Activated CD8-positive, alpha-beta memory T cell treated with anti-CD3 and anti-CD28 coated beads for 1 hour (primary cell): Measurements from ENCODE around the gene TRPM2.
"Not testable (repeated sequence)": the region's sequence is repeated elsewhere in the genome, so short reads cannot be mapped to it uniquely, and the experiment has no call there.

Experiments used
- DNase-seq, 2 donors: peaks; one replicate each; pipeline ENCODE4 v3.0.0-alpha.2; 2020; ENCODE audit warnings: low read depth in 1 of 2; ENCODE audit errors: extremely low read depth in 1 of 2

Gene TRPM2

DNA sequence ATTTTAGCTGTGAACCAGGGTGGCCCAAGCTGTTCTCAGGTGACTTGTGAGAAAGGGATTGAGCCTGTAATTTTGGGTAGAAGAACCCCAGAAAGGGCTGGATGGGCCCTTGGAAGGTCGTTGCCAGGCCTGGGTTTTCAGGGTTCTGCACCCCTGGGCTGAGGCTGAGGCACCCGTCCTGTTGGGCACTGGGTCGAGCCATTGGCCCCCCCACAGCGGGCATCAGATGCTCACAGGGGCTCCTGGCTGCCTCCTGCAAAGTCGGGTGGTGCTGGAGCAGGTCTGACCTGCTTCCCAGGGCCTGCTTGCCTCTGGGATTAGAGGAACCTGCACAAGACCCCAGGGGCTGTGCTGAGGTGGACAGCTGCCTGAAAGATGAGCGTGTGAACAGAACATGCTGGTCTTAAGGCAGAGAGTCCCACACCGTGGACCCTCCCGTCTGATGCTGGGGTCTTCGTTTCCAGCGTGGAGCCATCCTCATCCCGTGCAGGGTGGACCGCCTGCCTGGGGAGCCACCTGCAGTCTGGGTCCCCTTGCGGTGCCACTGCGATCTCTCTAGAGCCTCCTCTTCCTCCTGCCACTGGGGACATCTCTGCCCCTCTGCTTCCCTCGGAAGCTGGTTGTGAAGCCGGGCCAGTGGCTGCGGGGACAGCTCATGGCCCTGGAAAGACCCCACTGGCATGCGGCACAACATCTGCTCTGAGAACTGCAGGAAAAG, 1.7 kb upstream of the TRPM2 start:
- no peak for DNase-seq

DNA sequence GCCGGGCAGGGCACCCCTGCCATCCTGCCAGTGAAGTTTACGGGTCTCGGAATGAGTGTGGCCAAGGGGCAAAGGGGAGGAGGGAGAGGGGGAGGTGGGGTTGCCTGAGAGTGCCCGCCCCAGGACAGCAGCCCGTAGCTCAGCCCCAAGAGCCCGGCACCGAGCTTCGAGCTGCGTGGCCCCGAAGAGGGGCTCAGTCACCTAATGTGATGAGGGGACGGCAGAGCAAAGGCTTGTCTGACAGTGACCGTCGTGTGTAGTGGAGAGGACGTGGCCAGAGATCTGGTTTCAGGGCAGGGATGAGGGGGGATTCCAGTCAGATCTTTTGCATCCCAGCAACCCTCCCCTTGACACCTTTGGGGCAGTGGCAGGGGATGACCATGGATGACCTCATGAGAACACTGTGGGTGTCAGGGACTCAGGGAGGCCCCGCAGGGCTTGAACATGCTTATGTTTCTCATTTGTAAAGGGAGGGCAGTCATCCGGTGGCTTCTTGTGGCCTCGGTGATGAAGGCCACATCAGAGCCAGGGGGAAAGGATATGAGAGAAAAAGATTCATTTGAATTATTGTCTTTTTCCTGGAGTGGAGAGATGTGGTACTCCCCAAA, 1.1 kb upstream of the TRPM2 start:
- no peak for DNase-seq

DNA sequence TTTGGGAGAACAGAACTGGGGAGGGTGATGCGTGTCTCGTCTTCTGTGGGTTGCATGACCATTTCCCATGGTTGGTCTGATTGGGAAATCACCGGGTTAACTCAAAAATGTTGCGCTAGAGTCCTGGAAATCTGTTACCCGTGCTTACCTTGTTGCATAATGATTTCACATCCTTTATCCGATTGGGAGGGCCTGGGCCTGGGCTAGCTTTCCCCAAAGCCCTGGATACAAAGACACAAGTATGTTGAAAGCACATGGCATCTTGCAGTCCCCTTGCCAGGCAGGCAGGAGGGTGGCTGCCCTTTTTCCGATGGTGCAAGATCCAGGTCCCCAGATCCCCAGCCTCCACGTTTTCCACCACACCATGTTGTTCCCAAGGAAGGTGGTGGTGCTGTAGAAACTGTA, 582 bp downstream of the TRPM2 start:
- DNase-seq: no peak

DNA sequence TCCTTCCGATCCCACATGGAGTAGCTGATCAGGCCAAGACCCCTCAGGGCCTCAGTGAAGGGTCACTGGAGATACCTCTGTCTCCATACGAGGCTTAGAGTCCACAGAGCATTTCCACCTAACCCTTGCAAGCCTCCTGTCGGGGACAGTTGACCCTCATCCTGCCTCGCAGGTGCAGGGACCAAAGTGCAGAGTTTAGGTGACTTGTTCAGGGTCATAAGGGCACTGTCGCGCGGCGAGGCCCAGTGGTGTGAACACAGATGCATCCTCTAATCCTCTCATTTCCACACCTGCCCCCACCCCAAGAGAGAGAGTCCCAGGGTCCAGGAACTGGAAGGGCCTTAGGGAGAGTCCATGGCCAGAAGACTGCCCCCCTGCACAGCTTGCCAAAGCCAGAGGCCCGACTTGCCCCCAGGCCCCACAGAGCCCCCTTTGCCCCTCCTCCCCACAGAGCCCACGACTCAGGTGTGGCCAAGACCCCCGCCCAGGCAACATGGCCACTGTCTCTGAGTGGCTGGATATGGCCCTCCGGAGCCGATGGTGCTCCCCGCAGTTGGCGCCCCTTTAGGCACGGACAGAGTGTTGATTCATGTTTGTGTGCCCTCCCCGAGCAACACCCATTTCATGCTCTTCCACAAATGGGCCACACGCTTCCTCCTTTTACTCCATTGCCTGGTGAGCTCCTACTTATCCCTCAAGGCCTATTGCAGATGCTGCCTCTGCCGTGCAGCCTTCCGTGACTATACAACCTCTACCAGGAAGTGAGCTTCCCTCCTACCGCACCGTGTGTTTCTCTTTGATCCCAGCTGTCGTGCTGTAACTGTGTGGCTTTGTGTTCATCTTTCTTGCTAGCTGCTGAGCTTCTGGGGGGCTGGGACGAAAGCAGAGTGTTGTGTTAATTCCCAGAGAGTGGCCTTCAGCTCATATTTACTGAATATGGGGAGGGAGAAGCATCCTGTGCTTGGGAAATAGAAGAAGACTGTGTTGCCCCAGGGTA, 1.7 kb downstream of the TRPM2 start:
- DNase-seq: no peak

DNA sequence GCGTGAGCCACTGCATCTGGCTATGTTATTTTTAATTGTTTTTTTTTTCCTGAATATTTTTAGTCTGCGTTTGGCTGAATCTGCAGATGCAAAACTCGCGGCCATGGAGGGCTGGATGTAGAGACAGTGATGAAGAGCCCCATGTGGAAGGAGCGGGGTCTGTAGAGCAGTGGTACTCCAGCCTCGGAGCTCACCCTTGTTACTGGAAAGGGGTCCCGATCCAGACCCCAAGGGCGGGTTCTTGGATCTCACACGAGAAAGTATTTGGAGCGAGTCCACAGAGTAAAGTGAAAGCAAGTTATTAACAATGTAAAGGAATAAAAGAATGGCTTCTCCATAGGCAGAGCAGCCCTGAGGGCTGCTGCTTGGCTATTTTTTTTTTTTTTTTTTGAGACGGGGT, 2.7 kb downstream of the TRPM2 start:
- no peak for DNase-seq

DNA sequence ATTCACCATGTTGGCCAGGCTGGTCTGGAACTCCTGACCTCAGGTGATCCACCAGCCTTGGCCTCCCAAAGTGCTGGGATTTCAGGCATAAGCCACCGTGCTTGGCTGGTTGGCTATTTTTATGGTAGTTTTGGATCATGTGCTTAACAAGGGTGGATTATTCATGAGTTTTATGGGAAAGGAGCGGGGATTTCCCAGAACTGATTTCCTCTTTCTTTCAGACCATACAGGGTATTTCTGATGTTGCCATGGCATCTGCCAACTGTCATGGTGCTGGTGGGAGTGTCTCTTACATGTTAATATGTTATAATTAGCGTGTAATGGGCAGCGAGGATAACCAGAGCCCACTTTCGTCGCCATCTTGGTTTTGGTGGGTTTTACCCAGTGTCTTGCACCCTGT, 3.2 kb downstream of the TRPM2 start:
- no peak for DNase-seq

DNA sequence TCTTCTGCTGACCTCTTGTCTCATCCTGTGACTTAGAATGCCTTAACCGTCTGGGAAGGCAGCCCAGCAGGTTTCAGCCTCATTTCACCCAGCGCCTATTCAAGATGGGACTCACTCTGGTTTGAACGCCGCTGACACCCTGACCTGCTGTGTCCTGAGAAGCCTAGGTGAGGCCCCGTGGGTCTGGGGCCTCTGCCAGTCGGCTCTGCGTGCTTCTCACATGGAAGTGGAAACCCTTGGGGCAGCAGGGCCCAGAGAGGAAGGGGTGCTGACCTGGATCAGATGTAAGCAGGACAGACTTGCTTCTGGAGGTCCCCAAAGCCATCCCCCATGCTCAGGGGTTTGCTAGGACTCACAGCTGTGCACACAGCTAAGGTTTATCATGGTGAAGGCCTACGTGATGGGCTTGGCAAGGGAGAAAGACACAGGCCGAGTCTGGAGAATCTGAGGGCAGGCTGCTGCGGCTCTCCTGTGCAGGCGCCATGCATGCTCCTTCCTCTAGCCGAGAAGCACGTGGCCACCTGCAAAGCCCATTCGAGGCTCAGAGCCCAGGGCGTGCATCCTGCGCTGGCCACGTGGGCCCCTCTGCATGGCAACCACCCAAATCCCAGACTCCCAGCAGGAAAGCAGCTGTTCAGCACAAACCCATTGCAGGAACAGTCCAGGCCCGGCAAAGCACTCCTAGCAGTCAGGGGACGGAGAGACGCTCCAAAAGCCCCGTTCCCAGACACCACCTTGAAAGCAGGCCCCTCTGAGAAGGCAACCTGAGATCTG, 3.8 kb downstream of the TRPM2 start:
- no peak for DNase-seq

DNA sequence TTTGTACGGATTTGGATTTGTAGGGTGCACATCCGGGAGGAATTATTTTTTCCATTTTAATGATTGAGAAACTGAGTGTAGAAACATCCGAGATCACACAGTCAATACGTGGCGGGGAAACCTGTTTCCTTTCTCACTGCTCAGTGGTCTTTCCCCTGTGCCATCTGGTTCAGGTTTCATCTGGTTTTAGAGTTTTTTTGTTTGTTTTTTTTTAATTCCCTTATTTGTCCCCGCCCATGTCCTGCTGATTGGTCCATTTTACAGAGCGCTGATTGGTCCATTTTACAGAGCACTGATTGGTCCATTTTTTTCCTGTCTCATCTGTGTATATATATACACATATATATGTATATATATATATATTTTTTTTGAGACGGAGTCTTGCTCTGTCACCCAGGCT, 6.0 kb downstream of the TRPM2 start:
- no peak for DNase-seq

DNA sequence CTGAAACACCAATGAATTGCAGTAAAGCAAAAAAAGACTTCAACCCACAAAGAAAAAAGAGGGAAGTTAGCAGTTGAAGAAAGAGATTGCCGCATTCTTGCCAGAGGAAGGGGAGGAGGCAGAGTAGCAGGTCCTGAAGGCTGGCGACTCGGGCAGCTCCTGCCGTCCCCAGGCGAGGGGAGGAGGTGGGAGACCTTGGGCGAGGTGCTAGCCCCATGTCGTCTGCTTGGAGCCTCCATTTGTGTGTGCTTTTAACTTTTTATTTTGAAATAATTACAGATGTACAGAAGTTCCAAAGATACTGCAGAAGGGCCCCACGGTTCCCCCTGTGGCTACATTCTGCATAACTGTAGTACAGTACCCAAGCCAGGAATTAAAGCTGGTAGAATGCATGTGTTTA, 6.7 kb downstream of the TRPM2 start:
- no peak for DNase-seq

DNA sequence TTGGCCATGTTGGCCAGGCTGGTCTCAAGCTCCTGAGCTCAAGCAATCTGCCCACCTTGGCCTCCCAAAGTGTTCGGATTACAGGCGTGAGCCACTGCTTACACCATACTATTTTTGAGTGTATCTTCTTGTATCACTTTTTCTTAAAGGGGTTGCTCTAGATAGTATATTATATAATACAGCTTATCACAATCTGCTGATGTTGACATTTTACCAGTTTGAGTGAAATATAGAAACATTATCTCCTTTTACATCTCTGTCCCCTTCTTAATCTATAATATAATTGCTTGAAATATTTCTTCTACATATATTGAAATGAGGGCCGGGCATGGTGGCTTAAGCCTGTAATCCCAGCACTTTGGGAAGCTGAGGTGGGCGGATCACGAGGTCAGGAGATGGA, 8.5 kb downstream of the TRPM2 start:
- DNase-seq: not testable (repeated sequence)

DNA sequence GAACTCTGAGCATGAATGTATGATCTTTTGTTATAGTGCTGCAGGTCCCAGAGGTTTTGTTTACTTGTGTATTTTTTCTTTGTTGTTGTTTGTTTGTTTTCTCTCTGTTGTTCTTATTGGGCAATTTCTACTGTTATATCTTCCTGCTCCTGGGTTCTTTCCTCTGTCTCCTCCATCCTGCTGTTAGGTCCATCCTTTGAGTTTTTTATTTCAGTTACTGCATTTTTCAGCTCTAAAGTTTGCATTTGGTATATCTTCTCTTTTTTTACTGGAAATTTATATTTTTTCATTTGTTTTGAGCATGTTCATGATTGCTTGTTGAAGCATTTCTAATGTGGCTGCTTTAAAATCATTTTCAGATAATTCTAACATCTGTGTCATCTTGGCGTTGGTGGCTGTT, 9.9 kb downstream of the TRPM2 start:
- no peak for DNase-seq

DNA sequence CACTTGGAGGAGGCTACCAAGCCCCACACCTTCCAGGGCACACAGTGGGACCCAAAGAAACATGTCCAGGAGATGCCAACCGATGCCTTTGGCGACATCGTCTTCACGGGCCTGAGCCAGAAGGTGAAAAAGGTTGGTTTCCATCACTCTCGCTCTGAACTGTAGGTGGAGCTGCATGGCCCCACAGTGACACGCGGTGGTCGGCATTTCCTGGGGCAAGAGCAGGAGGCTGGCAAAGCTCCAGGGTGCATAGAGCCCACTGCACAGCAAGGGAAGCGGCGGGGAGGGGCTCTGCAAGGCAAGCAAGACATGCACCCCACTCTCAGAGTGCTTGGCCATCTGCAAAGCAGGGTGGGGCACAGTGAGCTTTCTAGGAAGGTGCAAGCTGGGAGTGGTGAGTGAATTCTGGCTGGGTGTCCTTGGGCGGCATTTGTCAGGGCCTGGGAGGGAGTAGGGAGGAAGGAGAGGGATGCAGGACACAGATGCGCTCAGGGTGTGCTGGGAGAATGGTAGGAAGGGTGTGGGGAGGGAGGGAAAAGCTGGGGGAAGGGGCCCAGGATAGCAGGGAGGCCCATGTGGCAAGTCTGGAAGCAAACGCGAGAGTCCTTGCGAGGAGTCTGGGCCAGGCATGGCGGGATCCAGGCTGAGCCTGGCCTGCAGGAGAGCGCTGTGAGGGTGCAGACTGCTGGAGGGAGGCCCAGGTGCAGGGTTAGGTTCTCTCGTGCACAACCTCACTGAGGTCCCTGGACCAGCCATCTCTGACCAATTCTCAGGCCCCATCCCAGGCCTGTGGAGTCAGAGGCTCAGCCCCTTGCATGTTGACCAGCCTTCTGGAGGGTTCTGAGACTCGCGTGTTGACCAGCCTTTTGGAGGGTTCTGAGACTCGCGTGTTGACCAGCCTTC, 11.0 kb downstream of the TRPM2 start:
- no peak for DNase-seq

DNA sequence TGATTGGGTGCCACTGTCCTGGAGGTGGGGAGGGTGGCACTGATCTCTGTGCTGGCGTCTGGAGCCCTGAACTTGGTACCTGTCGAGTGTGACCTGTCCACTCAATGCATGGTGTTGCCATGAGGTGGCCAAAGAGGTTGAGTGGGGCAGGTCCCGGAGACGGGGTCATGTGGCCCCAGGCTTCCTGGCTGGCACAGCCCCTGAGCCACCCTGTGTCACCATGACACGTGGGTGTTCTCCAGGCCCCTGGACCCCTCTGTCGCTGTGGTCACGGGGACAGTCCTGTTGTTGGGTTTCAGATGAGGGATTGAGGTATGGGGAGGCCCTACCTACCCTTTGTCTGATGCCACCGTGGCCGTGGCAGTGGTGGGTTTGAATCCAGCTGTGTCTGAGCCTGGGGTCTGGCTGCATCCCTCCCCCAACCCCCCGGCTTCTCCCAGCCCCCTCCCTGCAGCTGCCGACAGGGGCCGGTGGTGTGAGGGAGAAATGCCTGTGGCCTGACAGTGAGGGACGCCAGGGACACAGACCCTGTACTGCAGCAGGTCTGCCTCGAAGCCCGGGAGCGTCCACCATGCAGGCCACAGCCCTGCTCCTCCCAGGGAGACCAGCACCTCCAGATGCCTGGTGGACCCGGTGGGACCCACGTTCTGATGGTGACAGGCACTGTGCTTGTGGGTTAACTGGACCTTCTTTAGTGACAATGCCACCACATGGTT, 12.0 kb downstream of the TRPM2 start:
- no peak for DNase-seq

DNA sequence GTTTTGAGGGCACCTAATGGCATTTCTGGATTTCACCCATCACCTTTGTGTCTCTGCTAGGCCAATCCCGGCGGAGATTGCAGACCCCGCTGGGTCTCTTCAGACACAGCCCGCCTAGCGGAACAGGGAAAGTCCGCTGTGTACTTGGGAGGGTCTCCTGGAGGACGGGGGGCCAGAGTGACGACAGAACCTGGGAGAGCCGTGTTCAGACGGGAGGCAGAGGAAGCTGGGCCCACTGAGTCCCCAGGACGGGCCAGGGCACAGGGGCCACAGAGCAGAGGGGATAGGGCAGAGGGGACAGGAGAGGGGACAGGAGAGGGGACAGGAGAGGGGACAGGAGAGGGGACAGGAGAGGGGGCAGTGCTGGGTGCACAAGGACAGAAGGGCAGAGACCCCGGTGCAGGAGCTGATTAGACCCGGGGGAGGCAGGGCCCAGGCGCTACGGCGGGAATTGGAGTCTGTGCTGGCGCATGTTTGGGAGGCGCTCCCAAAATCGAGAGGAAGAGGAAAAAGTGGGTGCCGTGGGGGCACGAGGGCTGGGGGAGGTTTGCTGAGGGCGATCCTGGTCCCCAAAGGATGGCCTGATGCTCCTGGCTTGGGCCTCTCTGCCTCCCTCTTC, 12.7 kb downstream of the TRPM2 start:
- DNase-seq: no peak

DNA sequence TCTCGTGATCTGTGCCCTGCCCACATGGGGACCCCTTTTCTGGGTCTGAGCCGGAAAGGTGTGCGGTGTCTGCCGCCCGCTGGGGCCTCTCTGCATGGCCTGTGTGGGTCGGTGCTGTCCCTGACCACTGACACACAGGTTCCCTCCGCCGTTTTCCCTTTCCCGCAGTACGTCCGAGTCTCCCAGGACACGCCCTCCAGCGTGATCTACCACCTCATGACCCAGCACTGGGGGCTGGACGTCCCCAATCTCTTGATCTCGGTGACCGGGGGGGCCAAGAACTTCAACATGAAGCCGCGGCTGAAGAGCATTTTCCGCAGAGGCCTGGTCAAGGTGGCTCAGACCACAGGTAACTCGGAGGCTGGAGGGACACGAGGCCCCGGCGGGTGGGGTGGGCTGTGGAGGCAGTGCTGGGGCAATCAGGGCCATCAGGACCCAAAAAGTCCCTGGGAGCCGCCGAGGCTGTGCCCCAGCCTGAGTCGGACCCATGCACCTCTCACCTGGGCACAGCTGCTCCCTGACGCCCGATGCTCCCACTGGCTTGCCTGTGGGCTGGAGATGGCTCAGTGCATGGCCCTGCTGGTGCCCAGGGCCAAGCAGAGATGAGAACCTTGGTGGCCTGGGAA, 13.3 kb downstream of the TRPM2 start:
- no peak for DNase-seq

DNA sequence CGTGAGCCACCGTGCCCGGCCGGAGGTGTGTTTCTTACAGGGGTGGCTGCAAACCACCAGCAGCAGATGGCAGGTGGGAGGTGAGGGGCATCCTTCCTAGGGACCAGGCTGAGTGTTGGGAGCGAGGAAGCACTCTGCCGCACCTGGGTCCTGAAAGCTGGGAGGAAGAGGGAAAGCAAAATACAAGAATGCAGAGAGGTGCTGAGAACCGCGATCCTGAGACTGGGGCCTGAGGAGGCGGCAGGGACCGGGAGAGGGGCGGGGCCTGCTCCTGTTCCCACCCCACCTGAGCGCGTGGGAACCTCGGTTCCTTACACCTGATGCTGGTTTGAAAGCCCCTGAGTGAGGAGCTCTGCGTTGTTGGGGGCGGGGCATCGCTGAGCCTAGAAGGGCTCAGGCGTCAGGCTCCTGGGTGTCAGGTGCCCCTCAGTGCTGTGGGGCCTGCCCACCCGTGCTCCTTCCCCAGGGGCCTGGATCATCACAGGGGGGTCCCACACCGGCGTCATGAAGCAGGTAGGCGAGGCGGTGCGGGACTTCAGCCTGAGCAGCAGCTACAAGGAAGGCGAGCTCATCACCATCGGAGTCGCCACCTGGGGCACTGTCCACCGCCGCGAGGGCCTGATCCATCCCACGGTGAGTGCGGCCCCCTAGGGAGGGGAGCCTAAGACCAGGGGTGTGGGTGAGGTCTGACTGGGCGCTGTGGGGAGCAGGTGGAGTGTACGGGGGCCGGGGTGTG, 15.5 kb downstream of the TRPM2 start:
- DNase-seq: no peak

DNA sequence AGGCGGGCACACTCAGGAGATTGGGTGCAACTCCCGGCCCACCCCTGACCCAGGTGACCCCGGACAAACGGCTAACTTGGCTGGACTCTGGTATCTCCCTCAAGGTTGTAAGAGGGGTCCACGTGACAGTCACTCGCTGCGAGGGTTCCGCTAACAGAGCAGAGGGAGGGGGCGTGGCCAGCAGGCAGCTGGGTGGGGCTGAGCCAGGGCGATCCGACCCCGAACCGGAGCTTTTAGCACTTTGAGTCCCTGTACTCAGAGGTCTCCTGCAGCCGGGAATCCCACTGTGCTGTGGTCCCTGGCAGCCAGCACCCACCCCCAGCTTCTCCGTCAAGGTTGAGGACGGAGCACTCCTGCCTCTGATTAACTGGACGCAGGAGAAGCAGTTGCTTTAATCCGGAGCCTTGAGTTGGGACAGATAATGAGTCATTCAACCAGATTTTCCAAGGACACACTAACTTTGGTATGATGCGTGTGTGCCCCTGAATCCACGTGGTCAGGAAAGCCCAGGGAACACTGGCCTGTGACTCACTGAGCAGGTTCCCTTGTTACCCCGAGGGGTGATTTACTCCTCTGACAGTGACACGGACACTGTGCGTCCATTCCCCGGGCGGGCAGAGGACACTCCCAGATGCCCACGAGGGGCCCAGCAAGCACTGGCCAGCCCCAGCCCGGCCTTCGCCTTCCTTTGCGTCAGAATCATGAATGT, 16.8 kb downstream of the TRPM2 start:
- DNase-seq: no peak
